H9 (cell line): ENCODE measurements around the gene BLACAT1. TPM values are rescaled to one million over a fixed set of nuclear protein-coding genes. Genes with fewer than 3 reads are reported as not detected.

Source experiments
- DNase-seq: peaks from one replicate; pipeline ENCODE4 v3.0.0-alpha.2; 2017
- H2AFZ ChIP-seq: one replicate; pipeline ENCODE4 v1.6.1; 2013; ENCODE audit warnings: mild to moderate bottlenecking, low read length, control low read depth, moderate library complexity
- H2AK5ac ChIP-seq: 2 replicates; pipeline ENCODE4 v1.6.1; 2013; ENCODE audit warnings: low read length, control low read depth, mixed read lengths; ENCODE audit not compliant: insufficient read length
- H2BK120ac ChIP-seq: one replicate; pipeline ENCODE4 v1.6.1; 2013; ENCODE audit warnings: low read depth, mild to moderate bottlenecking, low read length, control low read depth, inconsistent platforms; ENCODE audit not compliant: poor library complexity, severe bottlenecking
- H2BK12ac ChIP-seq: 2 replicates; pipeline ENCODE4 v1.6.1; 2013; ENCODE audit warnings: low read length, control low read depth, mixed read lengths, low read depth; ENCODE audit not compliant: insufficient read length
- H2BK15ac ChIP-seq: 2 replicates; pipeline ENCODE4 v1.6.1; 2013; ENCODE audit warnings: low read depth, low read length, control low read depth
- H2BK20ac ChIP-seq: one replicate; pipeline ENCODE4 v1.6.1; 2013; ENCODE audit warnings: low read depth, mild to moderate bottlenecking, low read length, control low read depth, inconsistent platforms; ENCODE audit not compliant: poor library complexity, severe bottlenecking
- H2BK5ac ChIP-seq: 2 replicates; pipeline ENCODE4 v1.6.1; 2013; ENCODE audit warnings: low read length, control low read depth, mixed read lengths; ENCODE audit not compliant: insufficient read length
- H3K14ac ChIP-seq: 2 replicates; pipeline ENCODE4 v1.6.1; 2013; ENCODE audit warnings: low read length, control low read depth; ENCODE audit not compliant: insufficient read depth
- H3K18ac ChIP-seq: 2 replicates; pipeline ENCODE4 v1.6.1; 2013; ENCODE audit warnings: low read depth, mild to moderate bottlenecking, mixed read lengths, low read length, control low read depth; ENCODE audit not compliant: insufficient read length
- H3K23ac ChIP-seq: 2 replicates; pipeline ENCODE4 v1.6.1; 2013; ENCODE audit warnings: low read length, control low read depth, mixed read lengths, low read depth; ENCODE audit not compliant: insufficient read length
- H3K23me2 ChIP-seq: 2 replicates; pipeline ENCODE4 v1.6.1; 2013; ENCODE audit warnings: low read depth, mild to moderate bottlenecking, mixed read lengths, low read length, control low read depth; ENCODE audit not compliant: insufficient read length, poor library complexity, severe bottlenecking
- H3K27ac ChIP-seq: 2 replicates; pipeline ENCODE4 v1.5.1; 2013; ENCODE audit warnings: low read length, control low read depth, mixed read lengths, low read depth; ENCODE audit not compliant: insufficient read length
- H3K27me3 ChIP-seq: 2 replicates; pipeline ENCODE4 v1.6.1; 2013; ENCODE audit warnings: low read length, control low read depth, inconsistent platforms; ENCODE audit not compliant: insufficient read depth
- H3K4ac ChIP-seq: 2 replicates; pipeline ENCODE4 v1.6.1; 2013; ENCODE audit warnings: low read depth, mild to moderate bottlenecking, control low read depth, inconsistent platforms, low read length, moderate library complexity
- H3K4me1 ChIP-seq: 2 replicates; pipeline ENCODE4 v1.6.1; 2013; ENCODE audit warnings: low read length, control low read depth, inconsistent platforms; ENCODE audit not compliant: insufficient read depth
- H3K4me2 ChIP-seq: 2 replicates; pipeline ENCODE4 v1.6.1; 2013; ENCODE audit warnings: low read length, control low read depth, mixed read lengths; ENCODE audit not compliant: insufficient read length, insufficient read depth
- H3K56ac ChIP-seq: 2 replicates; pipeline ENCODE4 v1.6.1; 2013; ENCODE audit warnings: low read depth, mild to moderate bottlenecking, mixed read lengths, low read length, control low read depth; ENCODE audit not compliant: insufficient read length
- H3K79me1 ChIP-seq: 2 replicates; pipeline ENCODE4 v1.6.1; 2013; ENCODE audit warnings: low read depth, mild to moderate bottlenecking, moderate library complexity, low read length, control low read depth, inconsistent platforms; ENCODE audit not compliant: insufficient read depth, poor library complexity, severe bottlenecking
- H3K79me2 ChIP-seq: 2 replicates; pipeline ENCODE4 v1.6.1; 2013; ENCODE audit warnings: low read length, control low read depth, inconsistent platforms; ENCODE audit not compliant: insufficient read depth
- H3K9ac ChIP-seq: 2 replicates; pipeline ENCODE4 v1.6.1; 2013; ENCODE audit warnings: low read length, control low read depth, mixed read lengths; ENCODE audit not compliant: insufficient read length; ENCODE audit errors: extremely low read depth
- H3K9me3 ChIP-seq: one replicate; pipeline ENCODE4 v1.6.1; 2013; ENCODE audit warnings: low read depth, low read length, inconsistent platforms; ENCODE audit not compliant: control insufficient read depth
- H3T11ph ChIP-seq: one replicate; pipeline ENCODE4 v1.6.1; 2013; ENCODE audit warnings: mild to moderate bottlenecking, low read length, control low read depth, inconsistent platforms
- H4K20me1 ChIP-seq: one replicate; pipeline ENCODE4 v1.6.1; 2013; ENCODE audit not compliant: control insufficient read depth, insufficient read length, insufficient read depth
- H4K5ac ChIP-seq: 2 replicates; pipeline ENCODE4 v1.6.1; 2013; ENCODE audit warnings: low read depth, mild to moderate bottlenecking, mixed read lengths, low read length, control low read depth; ENCODE audit not compliant: insufficient read length
- H4K8ac ChIP-seq: replicated peaks from 2 replicates; pipeline ENCODE4 v1.6.1; 2013; ENCODE audit warnings: low read length, control low read depth, mixed read lengths, low read depth; ENCODE audit not compliant: insufficient read length
- H4K91ac ChIP-seq: 2 replicates; pipeline ENCODE4 v1.6.1; 2013; ENCODE audit warnings: low read depth, mild to moderate bottlenecking, moderate library complexity, mixed read lengths, low read length, control low read depth; ENCODE audit not compliant: insufficient read length
- H3K27ac Mint-ChIP-seq, 3 experiments: 2 replicates in 2 of 3; 3 replicates in 1 of 3; pipeline ENCODE4 v1.8.0; 2020 to 2021; ENCODE audit warnings: mixed read lengths in 3 of 3, mild to moderate bottlenecking in 1 of 3, moderate library complexity in 1 of 3
- H3K27me3 Mint-ChIP-seq: 2 replicates; pipeline ENCODE4 v1.8.0; 2021; ENCODE audit warnings: low read depth, mild to moderate bottlenecking, moderate library complexity, mixed read lengths
- H3K36me3 Mint-ChIP-seq, 3 experiments: 2 replicates in 2 of 3; 3 replicates in 1 of 3; pipeline ENCODE4 v1.8.0; 2020 to 2021; ENCODE audit warnings: low read depth in 3 of 3, mixed read lengths in 3 of 3; ENCODE audit not compliant: insufficient read depth in 1 of 3
- H3K4me1 Mint-ChIP-seq, 2 experiments: 2 replicates each; pipeline ENCODE4 v1.8.0; 2020; ENCODE audit warnings: mixed read lengths in 2 of 2
- H3K4me3 Mint-ChIP-seq, 2 experiments: 2 replicates in 1 of 2; 3 replicates in 1 of 2; pipeline ENCODE4 v1.8.0; 2020 to 2021; ENCODE audit warnings: mild to moderate bottlenecking in 2 of 2, mixed read lengths in 2 of 2, moderate library complexity in 1 of 2
- H3K9me3 Mint-ChIP-seq, 2 experiments: 2 replicates in 1 of 2; 3 replicates in 1 of 2; pipeline ENCODE4 v1.8.0; 2020; ENCODE audit warnings: mild to moderate bottlenecking in 2 of 2, mixed read lengths in 2 of 2, moderate library complexity in 1 of 2
- WGBS: extraction: QIAGEN DNeasy Blood & Tissue Kit; methylation state at CpG from one replicate; pipeline ENCODE4 v1.1.7; 2013; ENCODE audit warnings: missing lambda C conversion rate, low lambda C conversion rate, mixed read lengths; ENCODE audit not compliant: insufficient read length; ENCODE audit errors: extremely low coverage; 5-methylcytosine and 5-hydroxymethylcytosine counted together
- total RNA-seq: library from RNA; stranded (reverse); gene quantifications from 2 replicates; pipeline ENCODE4 v1.2.1, GENCODE V29; 2021
- TF ChIP-seq, protein P1 (sequence below): fragments of 200-600 bp; sonication (generic); conservative IDR thresholded peaks from 3 replicates; pipeline ENCODE4 v1.8.0; 2021; ENCODE audit warnings: antibody characterized with exemption, mild to moderate bottlenecking

BLACAT1 gene
- total RNA-seq, 1 experiment from 2014 or later: 4.0 TPM

DNA sequence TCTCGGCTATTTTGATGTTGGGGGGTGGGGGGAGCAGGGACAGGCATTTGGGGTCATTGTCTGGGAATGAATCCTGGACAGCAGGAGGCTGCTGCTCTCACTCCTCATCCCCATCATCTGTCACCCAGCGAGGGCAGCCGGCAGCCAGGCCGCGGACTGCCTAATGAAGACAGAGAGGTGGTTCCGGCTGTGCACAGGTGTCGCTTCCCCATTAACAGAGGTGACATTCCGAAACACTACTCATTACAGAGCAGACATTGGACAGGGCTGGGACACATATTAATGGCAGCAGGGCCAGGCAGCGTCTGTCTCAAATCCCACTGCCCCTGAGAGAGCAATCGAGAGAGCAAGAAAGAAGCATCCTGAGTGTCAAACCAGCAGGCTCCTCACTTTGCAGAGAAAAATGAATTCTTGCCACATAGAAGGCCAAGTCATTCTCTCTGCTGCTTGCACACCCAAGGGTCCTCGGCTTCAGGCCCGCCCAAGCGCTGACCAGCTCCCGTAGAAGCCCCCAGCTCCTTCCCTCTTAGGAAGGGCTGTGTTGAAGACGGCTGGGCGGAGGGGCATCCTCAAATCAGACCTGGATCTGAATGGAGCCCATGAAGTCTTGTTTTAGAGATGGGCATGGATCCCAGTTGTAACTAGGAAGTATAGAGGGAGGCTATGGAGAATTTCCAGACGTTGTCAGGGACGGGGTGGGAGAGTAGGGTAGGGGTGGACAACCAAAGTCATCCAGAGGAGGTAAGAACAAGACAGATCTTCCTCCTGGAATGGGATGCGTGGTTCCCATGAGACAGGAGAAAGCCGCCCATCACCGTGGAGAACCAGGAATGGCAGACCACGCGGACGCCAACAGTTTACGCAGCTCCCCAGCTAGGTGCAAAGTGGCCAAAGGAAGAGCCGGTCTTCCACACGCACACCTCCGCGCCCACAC lies 25.8 kb downstream of the BLACAT1 start:
- Histone ChIP-seq H3K4me1 (no peaks in the 10 kb centered on the region; the same call in 1 of the 2 replicates), H3K4me2 (peak overlapping the region; percentile 51), H3K79me2 (no peaks in the 10 kb centered on the region), H2BK12ac (no peak overlapping the region), H3K27me3 (no peaks in the 10 kb centered on the region; the same call in 1 of the 2 replicates), H2AFZ (no peak overlapping the region), H3K9ac (no peak overlapping the region), H2BK20ac (no peak overlapping the region), H4K91ac (no peak overlapping the region), H3K79me1 (no peaks in the 10 kb centered on the region), H3K9me3 (no peaks in the 10 kb centered on the region), H2AK5ac (no peak overlapping the region), H3K23me2 (no peaks in the 10 kb centered on the region), H3T11ph (no peak overlapping the region), H4K8ac (no peak overlapping the region), H4K5ac (no peak overlapping the region), H3K14ac (no peak overlapping the region), H2BK120ac (no peak overlapping the region), H3K56ac (no peak overlapping the region), H3K27ac (no peak overlapping the region), H3K4ac (no peak overlapping the region), H3K18ac (no peak overlapping the region), H3K23ac (no peak overlapping the region), H2BK15ac (no peak overlapping the region), H2BK5ac (no peak overlapping the region), H4K20me1 (no peaks in the 10 kb centered on the region)
- Mint-ChIP-seq H3K27me3 (peaks cover 55% of the 10 kb centered on the region), H3K36me3 (no peaks in the 10 kb centered on the region; a peak in 1 of 7 replicates), H3K27ac (peak overlapping the region in 1 of 3 experiments; percentile 27; a peak in 2 of 7 replicates), H3K9me3 (no peaks in the 10 kb centered on the region), H3K4me3 (peak overlapping the region; percentile 84 to 86), H3K4me1 (peaks cover 35 to 47% of the 10 kb centered on the region in 2 experiments)
- WGBS: no CpG with 5 or more reads among the region's 29 CpGs
- DNase-seq: no peak
- TF ChIP-seq, protein P1, sequence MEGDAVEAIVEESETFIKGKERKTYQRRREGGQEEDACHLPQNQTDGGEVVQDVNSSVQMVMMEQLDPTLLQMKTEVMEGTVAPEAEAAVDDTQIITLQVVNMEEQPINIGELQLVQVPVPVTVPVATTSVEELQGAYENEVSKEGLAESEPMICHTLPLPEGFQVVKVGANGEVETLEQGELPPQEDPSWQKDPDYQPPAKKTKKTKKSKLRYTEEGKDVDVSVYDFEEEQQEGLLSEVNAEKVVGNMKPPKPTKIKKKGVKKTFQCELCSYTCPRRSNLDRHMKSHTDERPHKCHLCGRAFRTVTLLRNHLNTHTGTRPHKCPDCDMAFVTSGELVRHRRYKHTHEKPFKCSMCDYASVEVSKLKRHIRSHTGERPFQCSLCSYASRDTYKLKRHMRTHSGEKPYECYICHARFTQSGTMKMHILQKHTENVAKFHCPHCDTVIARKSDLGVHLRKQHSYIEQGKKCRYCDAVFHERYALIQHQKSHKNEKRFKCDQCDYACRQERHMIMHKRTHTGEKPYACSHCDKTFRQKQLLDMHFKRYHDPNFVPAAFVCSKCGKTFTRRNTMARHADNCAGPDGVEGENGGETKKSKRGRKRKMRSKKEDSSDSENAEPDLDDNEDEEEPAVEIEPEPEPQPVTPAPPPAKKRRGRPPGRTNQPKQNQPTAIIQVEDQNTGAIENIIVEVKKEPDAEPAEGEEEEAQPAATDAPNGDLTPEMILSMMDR: no peak
